Breast epithelium (tissue), 4 donors: ENCODE data around the gene NADK. TPM values are rescaled to one million over a fixed set of nuclear protein-coding genes. Genes with fewer than 3 reads are reported as not detected.
A peak's percentile ranks its signal among the peaks of the same experiment; 100 is the strongest.

Source experiments
- DNase-seq, 2 donors: peaks; one replicate each; pipeline ENCODE4 v3.0.0-alpha.2; 2019; ENCODE audit warnings: low spot score in 2 of 2
- H3K27ac ChIP-seq, 2 donors: fragments of 200-600 bp; sonication (generic) in 1 of 2; one replicate each; pipeline ENCODE4 v1.5.1; 2016 to 2019; ENCODE audit warnings: mild to moderate bottlenecking in 1 of 2
- H3K27me3 ChIP-seq, 2 donors: fragments of 200-600 bp; sonication (generic) in 1 of 2; one replicate each; pipeline versions ENCODE4 v1.5.1 to v1.6.0; 2017 to 2019; ENCODE audit warnings: control low read depth in 1 of 2, mild to moderate bottlenecking in 1 of 2
- H3K36me3 ChIP-seq: fragments of 200-600 bp; one replicate; pipeline ENCODE4 v1.5.1; 2019
- H3K4me1 ChIP-seq, 2 donors: fragments of 200-600 bp; sonication (generic); one replicate each; pipeline ENCODE4 v1.5.1; 2016 to 2019; ENCODE audit warnings: control low read depth in 1 of 2
- H3K4me3 ChIP-seq, 3 donors: fragments of 200-600 bp; sonication (generic); 1 replicate in 2 of 3; 2 replicates in 1 of 3; pipeline ENCODE4 v1.5.1; 2016 to 2019; ENCODE audit warnings: mild to moderate bottlenecking in 3 of 3, moderate library complexity in 2 of 3
- H3K9me3 ChIP-seq, 2 donors: fragments of 200-600 bp; sonication (generic) in 1 of 2; one replicate each; pipeline ENCODE4 v1.5.1; 2016 to 2019; ENCODE audit warnings: control low read depth in 1 of 2
- POLR2A ChIP-seq: fragments of 450-650 bp; IDR thresholded peaks from one replicate; pipeline ENCODE4 v1.6.1; 2016; ENCODE audit warnings: antibody characterized with exemption, mild to moderate bottlenecking, moderate library complexity
- POLR2AphosphoS5 ChIP-seq, 3 donors: sonication (generic); formaldehyde crosslinking; IDR thresholded peaks; one replicate each; pipeline ENCODE4 v1.6.1; 2017; ENCODE audit warnings: antibody characterized with exemption in 3 of 3
- intact Hi-C: fragments of 100-400 bp; cut with DNase I; formaldehyde crosslinking; loops from one replicate; pipeline ENCODE4 v1.15.1; 2023; ENCODE audit warnings: low total_unique reads
- total RNA-seq, 3 donors: library from RNA; depleted of rRNA; stranded (reverse); fragments of >200 nt; gene quantifications; one replicate each; pipeline ENCODE4 v1.1.0, GENCODE V29; 2016
- TF ChIP-seq, protein P1 (sequence below), 3 donors: fragments of 450-650 bp; IDR thresholded peaks; one replicate each; pipeline ENCODE4 v1.5.1; 2016 to 2017; ENCODE audit warnings: antibody characterized with exemption in 3 of 3, mild to moderate bottlenecking in 3 of 3, moderate library complexity in 3 of 3

NADK gene
- total RNA-seq, 3 donors from 2014 or later = 71.1 to 89.1 (median 87.4) TPM

- no peak for DNase-seq
- Histone ChIP-seq H3K4me3 (no peak overlapping the region), H3K27ac (no peak overlapping the region), H3K27me3 (no peaks in the 10 kb centered on the region), H3K9me3 (no peaks in the 10 kb centered on the region), H3K36me3 (peaks cover 9% of the 10 kb centered on the region), H3K4me1 (peaks cover 0 to 10% of the 10 kb centered on the region in 2 donors)
- intact Hi-C loops = no loop called here
- TF ChIP-seq POLR2A (no peak), POLR2AphosphoS5 (IDR thresholded peaks at IDR 0.05) (no peak)
- TF ChIP-seq, protein P1, sequence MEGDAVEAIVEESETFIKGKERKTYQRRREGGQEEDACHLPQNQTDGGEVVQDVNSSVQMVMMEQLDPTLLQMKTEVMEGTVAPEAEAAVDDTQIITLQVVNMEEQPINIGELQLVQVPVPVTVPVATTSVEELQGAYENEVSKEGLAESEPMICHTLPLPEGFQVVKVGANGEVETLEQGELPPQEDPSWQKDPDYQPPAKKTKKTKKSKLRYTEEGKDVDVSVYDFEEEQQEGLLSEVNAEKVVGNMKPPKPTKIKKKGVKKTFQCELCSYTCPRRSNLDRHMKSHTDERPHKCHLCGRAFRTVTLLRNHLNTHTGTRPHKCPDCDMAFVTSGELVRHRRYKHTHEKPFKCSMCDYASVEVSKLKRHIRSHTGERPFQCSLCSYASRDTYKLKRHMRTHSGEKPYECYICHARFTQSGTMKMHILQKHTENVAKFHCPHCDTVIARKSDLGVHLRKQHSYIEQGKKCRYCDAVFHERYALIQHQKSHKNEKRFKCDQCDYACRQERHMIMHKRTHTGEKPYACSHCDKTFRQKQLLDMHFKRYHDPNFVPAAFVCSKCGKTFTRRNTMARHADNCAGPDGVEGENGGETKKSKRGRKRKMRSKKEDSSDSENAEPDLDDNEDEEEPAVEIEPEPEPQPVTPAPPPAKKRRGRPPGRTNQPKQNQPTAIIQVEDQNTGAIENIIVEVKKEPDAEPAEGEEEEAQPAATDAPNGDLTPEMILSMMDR (IDR thresholded peaks at IDR 0.05) = no peak
Observed at GRCh38 chr1:1786836-1787605, 8.8 kb upstream of the NADK start.

DNA sequence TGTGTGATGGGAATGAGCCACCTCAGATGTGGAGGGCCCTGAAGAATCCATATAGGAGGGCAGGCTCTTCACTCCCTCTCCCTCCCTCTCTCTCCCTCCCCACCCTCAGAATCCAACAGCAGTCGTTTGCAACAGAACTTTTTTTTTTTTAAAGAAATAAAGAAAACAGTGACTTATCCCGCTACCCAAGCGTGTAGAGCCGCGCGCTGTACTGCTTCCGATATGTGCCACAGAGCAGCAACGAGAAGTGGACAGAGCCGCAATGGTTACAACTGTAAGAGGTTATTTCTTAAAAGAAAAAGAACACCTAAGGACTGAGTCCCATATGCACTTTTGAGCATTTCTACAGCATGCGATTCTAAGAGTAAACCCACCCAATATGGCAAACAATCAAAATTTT lies 7.4 kb upstream of the NADK start:
- Histone ChIP-seq H3K27me3 (no peaks in the 10 kb centered on the region), H3K36me3 (peaks cover 5% of the 10 kb centered on the region), H3K27ac (no peak overlapping the region), H3K4me1 (peaks cover 0 to 22% of the 10 kb centered on the region in 2 donors), H3K4me3 (no peak overlapping the region), H3K9me3 (no peaks in the 10 kb centered on the region)
- intact Hi-C loops = no loop called here
- DNase-seq = no peak
- TF ChIP-seq POLR2A (no peak), POLR2AphosphoS5 (IDR thresholded peaks at IDR 0.05) (no peak)
- TF ChIP-seq, protein P1 (IDR thresholded peaks at IDR 0.05) = no peak

GRCh38 chr1:1784933-1785332 lies 6.7 kb upstream of the NADK start:
- Histone ChIP-seq H3K27me3 (no peaks in the 10 kb centered on the region), H3K4me3 (no peak overlapping the region), H3K36me3 (peaks cover 5% of the 10 kb centered on the region), H3K27ac (no peak overlapping the region), H3K9me3 (no peaks in the 10 kb centered on the region), H3K4me1 (peaks cover 0 to 28% of the 10 kb centered on the region in 2 donors)
- no peak for DNase-seq
- no peak for TF ChIP-seq POLR2AphosphoS5 (IDR thresholded peaks at IDR 0.05)
- no peak for TF ChIP-seq POLR2A
- intact Hi-C loops = no loop called here

GRCh38 chr1:1783320-1783719 lies 5.0 kb upstream of the NADK start:
- H3K4me3 ChIP-seq = no peak overlapping the region
- intact Hi-C loops = no loop called here
- no peaks in the 10 kb centered on the region for H3K27me3 ChIP-seq
- TF ChIP-seq POLR2A = no peak
- no peak for TF ChIP-seq POLR2AphosphoS5 (IDR thresholded peaks at IDR 0.05)
- TF ChIP-seq, protein P1 (IDR thresholded peaks at IDR 0.05) = no peak
- H3K36me3 ChIP-seq = peaks cover under 1% of the 10 kb centered on the region
- H3K9me3 ChIP-seq = no peaks in the 10 kb centered on the region
- peak overlapping the region; percentile 90 to 96 for H3K27ac ChIP-seq
- no peak for DNase-seq
- H3K4me1 ChIP-seq = peaks cover 3 to 36% of the 10 kb centered on the region in 2 donors

DNA sequence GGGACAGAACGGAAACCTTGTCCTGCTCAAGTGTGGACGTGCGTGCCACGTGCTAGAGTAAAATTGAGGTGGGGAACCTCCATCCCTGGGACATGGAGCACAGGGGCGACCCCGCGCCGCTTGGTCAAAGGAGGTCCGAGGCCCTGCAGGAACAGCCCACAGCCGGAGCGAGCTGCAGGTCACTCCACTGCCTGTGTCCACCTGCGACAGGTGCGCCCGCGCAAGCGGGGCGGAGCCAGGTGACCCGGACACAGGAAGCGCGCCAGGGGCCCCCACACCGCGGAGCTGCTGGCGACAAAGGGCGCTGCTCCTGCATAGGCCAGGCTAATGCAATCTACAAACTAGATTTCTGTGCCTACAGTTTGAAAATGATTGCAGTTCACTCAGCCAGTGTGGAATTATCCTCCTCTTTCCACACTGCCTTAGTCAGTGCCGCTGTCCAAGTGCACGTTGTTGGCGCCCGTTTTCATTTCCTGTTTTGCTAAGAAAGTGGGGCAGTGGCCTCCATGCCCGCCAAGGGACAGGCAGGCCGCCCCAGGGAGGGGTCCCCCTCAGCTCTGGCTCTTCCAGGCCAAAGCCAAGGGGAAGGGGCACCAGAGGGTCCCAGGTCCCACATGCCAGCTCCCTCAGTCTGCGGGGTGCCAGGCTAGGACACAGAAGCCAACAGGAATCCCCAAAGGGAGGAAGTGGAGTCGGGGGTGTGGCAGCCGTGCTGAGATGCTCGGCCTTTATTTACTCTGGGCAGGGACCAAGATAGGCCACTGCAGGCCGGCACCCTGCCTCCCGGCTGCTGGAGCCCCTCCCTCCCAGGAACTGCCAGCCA lies 4.3 kb upstream of the NADK start:
- intact Hi-C loops = no loop called here
- H3K27ac ChIP-seq = peak overlapping the region; percentile 90 to 96
- H3K36me3 ChIP-seq = no peaks in the 10 kb centered on the region

More for the DNA sequence above, 4.3 kb upstream of the NADK start:
- DNase-seq = no peak
- Histone ChIP-seq H3K9me3 (no peaks in the 10 kb centered on the region), H3K4me1 (peaks cover 3 to 36% of the 10 kb centered on the region in 2 donors), H3K27me3 (no peaks in the 10 kb centered on the region), H3K4me3 (peak overlapping the region; percentile 17 to 60 (median 47))
- TF ChIP-seq POLR2AphosphoS5 (IDR thresholded peaks at IDR 0.05) = peak in 2 of 3 donors; percentile 53 to 58
- TF ChIP-seq, protein P1 (IDR thresholded peaks at IDR 0.05) = no peak
- TF ChIP-seq POLR2A = no peak
